Stimulated activated CD4-positive, alpha-beta T cell treated with anti-CD3 and anti-CD28 coated beads, Interleukin-4, amount 100 ng/mL, for 24 hours (primary cell): ENCODE measurements around the gene IRF9.

Experiments
- DNase-seq: peaks from one replicate; pipeline ENCODE4 v3.0.0-alpha.2; 2020

The IRF9 gene

GRCh38 chr14:24132061-24132685 is 28.9 kb upstream of the IRF9 start:
- peak; percentile 21 for DNase-seq

GRCh38 chr14:24132976-24133375 is 28.1 kb upstream of the IRF9 start:
- DNase-seq = no peak

- no peak for DNase-seq
Measured at GRCh38 chr14:24133735-24134134, 27.3 kb upstream of the IRF9 start.

GRCh38 chr14:24135584-24135833 is 25.6 kb upstream of the IRF9 start:
- DNase-seq = no peak

GRCh38 chr14:24135834-24136683 is 25.0 kb upstream of the IRF9 start, which contains the start of gene PSME1:
Gene PSME1 (plus strand): TSS chr14:24136194. CDS start chr14:24136263, 69 bp downstream.
- peak; percentile 93 for DNase-seq

GRCh38 chr14:24136684-24137528 is 24.2 kb upstream of the IRF9 start:
- no peak for DNase-seq

- DNase-seq = no peak
Measured at GRCh38 chr14:24137529-24138395, 23.3 kb upstream of the IRF9 start.

- no peak for DNase-seq
Measured at GRCh38 chr14:24138396-24139271, 22.4 kb upstream of the IRF9 start.

GRCh38 chr14:24139272-24139934 is 21.7 kb upstream of the IRF9 start:
- DNase-seq = peak; percentile 27

GRCh38 chr14:24141097-24141880 is 19.8 kb upstream of the IRF9 start, which contains the start of gene EMC9:
Gene EMC9 (minus strand): TSS chr14:24141591. CDS start chr14:24141304, 287 bp downstream.
- peak; percentile 100 for DNase-seq

GRCh38 chr14:24143511-24143910 is 17.6 kb upstream of the IRF9 start:
- no peak for DNase-seq

- no peak for DNase-seq
Measured at GRCh38 chr14:24144451-24144850, 16.6 kb upstream of the IRF9 start.

GRCh38 chr14:24145219-24145618 is 15.8 kb upstream of the IRF9 start:
- DNase-seq = no peak

GRCh38 chr14:24145690-24146452 is 15.2 kb upstream of the IRF9 start:
- peak; percentile 27 for DNase-seq

- DNase-seq = peak; percentile 90
Measured at GRCh38 chr14:24146453-24146977, 14.6 kb upstream of the IRF9 start, which contains the start of gene PSME2. Gene PSME2 (minus strand): TSS chr14:24146610. CDS start chr14:24146581, 29 bp downstream.

- peak; percentile 99 for DNase-seq
Measured at GRCh38 chr14:24146978-24147760, 13.9 kb upstream of the IRF9 start, which contains the start of gene RNF31. Gene RNF31 (plus strand): TSS chr14:24147498. CDS start chr14:24147699, 201 bp downstream.

- no peak for DNase-seq
Measured at GRCh38 chr14:24147761-24148428, 13.2 kb upstream of the IRF9 start.
